GM20000 (cell line): ENCODE data around the gene ELMOD3.

Source experiments
- DNase-seq: peaks from one replicate; pipeline ENCODE4 v3.0.0; 2012; ENCODE audit warnings: low spot score
- TF ChIP-seq, protein P1 (sequence below): IDR thresholded peaks from 2 replicates; pipeline ENCODE4 v1.5.1; 2012; ENCODE audit warnings: mild to moderate bottlenecking, control low read depth; ENCODE audit errors: extremely low read depth, missing control alignments

ELMOD3 gene

DNA sequence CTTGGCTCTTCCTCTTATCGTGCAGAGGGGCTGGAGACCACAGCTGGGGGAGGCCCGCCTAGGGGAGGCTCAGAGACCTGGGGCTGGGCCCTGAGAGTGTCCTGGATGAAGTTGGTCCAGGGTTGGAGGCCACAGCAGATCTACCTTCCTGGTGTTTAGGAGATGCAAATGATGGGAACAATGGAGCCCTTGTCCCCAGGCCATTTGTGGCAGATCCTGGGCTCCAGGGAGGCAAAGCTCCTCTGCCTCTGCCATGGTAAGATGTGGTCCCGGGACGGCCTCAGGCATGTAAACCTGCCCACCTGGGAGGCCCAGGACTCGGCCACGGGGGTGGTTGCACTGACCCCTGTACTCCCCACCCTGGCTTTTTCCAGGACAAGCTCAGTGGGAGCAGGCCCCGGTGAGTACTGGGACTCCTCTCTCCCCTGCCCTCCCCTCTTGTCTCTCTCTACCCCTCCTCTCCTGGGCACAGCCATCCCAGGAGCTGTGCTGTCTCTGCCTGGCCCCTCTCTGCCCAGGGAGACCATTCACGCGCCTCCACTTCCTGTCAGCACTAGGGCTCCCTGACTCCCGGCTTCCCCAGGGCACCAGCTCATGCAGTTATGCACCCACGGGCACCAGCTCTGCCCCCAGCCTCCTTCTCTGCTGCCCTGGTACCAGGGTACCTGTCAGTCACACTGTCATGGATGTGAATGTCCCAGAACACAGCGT lies 74.8 kb downstream of the ELMOD3 start:
- TF ChIP-seq, protein P1, sequence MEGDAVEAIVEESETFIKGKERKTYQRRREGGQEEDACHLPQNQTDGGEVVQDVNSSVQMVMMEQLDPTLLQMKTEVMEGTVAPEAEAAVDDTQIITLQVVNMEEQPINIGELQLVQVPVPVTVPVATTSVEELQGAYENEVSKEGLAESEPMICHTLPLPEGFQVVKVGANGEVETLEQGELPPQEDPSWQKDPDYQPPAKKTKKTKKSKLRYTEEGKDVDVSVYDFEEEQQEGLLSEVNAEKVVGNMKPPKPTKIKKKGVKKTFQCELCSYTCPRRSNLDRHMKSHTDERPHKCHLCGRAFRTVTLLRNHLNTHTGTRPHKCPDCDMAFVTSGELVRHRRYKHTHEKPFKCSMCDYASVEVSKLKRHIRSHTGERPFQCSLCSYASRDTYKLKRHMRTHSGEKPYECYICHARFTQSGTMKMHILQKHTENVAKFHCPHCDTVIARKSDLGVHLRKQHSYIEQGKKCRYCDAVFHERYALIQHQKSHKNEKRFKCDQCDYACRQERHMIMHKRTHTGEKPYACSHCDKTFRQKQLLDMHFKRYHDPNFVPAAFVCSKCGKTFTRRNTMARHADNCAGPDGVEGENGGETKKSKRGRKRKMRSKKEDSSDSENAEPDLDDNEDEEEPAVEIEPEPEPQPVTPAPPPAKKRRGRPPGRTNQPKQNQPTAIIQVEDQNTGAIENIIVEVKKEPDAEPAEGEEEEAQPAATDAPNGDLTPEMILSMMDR, result no peak
- no peak for DNase-seq

- TF ChIP-seq, protein P1, result no peak
- DNase-seq, result no peak
Observed at GRCh38 chr2:85429924-85430289, 75.3 kb downstream of the ELMOD3 start.

GRCh38 chr2:85430752-85431569 lies 76.4 kb downstream of the ELMOD3 start:
- TF ChIP-seq, protein P1, result no peak
- no peak for DNase-seq

- TF ChIP-seq, protein P1, result no peak
- no peak for DNase-seq
Observed at GRCh38 chr2:85431570-85432205, 77.1 kb downstream of the ELMOD3 start.

DNA sequence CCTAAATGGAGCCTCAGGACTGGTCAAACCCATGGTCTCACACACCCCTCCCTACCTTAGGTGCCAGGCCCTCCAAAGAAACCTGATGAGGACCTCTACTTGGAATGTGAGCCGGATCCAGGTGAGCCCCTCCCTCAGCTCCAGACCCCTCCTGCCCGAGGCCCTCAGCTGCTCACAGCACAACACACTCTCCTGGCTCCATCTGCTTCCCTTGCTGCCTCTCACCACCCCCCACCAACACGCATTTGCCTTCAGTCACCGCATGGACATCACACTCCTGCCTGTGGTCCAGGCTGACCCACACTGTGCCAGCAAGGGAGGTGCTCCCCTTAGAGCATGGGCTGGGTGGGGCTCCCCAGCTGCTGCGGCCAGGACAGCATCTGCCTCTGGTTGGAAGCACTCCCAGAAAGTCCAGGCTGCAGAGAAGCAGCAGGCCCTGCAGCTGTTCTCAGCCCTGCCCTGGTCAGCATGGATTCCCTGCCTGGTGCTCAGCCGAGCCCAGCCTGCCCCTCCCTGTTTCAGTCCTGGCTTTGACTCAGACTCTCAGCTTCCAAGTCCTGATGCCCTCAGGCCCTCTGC lies 79.0 kb downstream of the ELMOD3 start:
- TF ChIP-seq, protein P1, result no peak
- no peak for DNase-seq

- TF ChIP-seq, protein P1, result no peak
- no peak for DNase-seq
Observed at GRCh38 chr2:85434696-85435095, 80.1 kb downstream of the ELMOD3 start.
